ENCODE results near the gene CASD1. TPM values are rescaled to one million over a fixed set of nuclear protein-coding genes. Genes with fewer than 3 reads are reported as not detected.

Gene CASD1
- total and polyA plus RNA-seq, 5 donors: 18.3 to 22.6 (median 21.3) TPM

DNA sequence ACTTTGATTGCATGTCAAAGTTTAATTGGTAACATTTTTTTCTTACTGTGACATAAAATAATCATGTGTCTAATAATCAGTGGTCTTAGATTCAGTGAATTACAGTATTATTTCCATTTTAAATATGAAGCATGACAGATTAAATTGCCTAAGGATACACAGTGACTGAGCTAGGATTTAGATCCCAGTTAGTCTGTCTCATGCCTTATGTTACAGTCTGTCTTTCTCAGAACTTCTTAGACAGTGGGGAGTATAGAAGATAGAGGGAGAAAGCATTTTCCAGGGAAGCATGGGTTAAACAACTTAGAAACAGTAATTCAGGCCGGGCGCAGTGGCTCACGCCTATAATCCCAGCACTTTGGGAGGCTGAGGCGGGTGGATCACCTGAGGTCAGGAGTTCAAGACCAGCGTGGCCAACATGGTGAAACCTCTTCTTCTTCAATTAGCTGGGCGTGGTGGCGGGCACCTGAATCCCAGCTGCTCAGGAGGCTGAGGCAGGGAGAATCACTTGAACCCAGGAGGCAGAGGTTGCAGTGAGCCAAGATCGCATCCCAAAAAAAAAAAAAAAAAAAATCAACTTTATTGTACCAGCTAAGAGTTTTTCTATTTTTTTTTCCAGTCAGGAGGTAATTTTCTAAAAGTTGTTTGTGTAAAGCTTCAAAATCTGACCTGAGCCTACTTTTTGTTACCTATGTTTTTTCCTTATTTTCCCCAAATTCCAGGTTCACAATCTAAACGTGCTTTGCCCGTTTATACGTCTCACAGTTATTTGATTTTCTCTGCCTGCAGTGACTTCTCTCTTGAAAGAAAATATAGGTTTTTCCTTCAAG is 3.3 kb downstream of the CASD1 start:
- Histone ChIP-seq H3K27ac (ENCODE audit: low read length) (no peak overlapping the region), H3K9me3 (ENCODE audit: control insufficient read depth, low read length) (no peaks in the 10 kb centered on the region), H3K4me1 (ENCODE audit: control insufficient read depth, insufficient read depth, low read length) (peaks cover 4% of the 10 kb centered on the region), H3K4me3 (ENCODE audit: low read length) (no peak overlapping the region), H3K27me3 (ENCODE audit: control insufficient read depth, insufficient read depth) (no peaks in the 10 kb centered on the region)
- WGBS: 84% methylated on average over 11 of the region's 11 CpGs
- DNase-seq: no peak
- intact Hi-C loops (cut with DNase I): no loop called here
- no peak for ATAC-seq

DNA sequence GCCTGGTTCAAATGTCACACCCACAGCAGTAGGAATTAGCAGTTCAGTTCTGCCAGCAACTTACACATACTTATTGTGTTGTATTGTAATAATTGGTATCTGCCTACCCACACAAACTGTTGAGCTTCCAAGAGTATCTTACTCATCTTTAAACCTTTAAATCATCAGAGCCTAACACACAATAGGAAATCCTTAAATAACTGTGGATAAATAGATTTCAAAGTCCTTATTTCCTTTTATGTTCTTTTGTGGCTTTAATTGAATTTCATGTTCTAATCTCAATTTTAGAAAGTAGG is 3.9 kb downstream of the CASD1 start:
- no peaks in the 10 kb centered on the region for H3K9me3 ChIP-seq (ENCODE audit: control insufficient read depth, low read length)
- DNase-seq (no peak), ATAC-seq (no peak)
- H3K4me1 ChIP-seq (ENCODE audit: control insufficient read depth, insufficient read depth, low read length): peaks cover 4% of the 10 kb centered on the region
- no peak overlapping the region for H3K4me3 ChIP-seq (ENCODE audit: low read length)
- no peak overlapping the region for H3K27ac ChIP-seq (ENCODE audit: low read length)
- intact Hi-C loops (cut with DNase I): no loop called here
- H3K27me3 ChIP-seq (ENCODE audit: control insufficient read depth, insufficient read depth): no peaks in the 10 kb centered on the region

DNA sequence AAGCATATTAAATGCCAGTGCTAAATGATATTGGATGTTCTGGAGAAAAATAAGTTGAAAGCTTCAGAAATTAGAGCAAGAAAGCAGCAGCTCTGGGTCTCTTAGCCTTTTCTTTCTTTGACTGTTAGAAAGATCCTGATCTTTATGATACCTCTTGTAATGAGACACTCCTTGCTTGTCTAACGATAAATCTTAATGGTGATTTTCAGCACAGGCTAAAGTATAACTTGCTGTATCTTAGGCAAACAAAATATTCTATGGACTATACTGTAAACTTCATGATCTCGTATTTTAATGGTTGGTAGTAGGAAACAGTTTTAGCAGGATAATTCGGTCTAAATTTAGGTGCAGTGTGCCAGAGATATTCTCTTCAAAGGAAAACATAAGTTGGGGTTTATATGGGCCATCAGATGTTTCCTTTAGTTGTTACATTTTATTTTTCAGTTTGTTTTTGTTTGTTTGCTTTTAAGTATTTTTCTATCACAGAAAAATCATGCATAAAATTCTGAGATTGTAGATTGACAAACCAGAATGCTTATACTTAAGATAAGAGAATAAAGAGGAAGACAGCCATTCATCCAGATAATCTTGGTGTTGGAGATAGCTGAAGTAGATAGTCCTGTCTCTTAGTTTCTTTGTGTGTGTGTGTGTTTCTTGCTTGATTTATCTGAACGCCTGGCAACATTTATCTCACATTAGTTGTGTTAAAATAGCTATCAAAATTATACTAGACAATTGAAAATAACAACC is 4.7 kb downstream of the CASD1 start:
- Histone ChIP-seq H3K9me3 (ENCODE audit: control insufficient read depth, low read length) (no peaks in the 10 kb centered on the region), H3K27ac (ENCODE audit: low read length) (no peak overlapping the region), H3K4me1 (ENCODE audit: control insufficient read depth, insufficient read depth, low read length) (peaks cover 2% of the 10 kb centered on the region), H3K27me3 (ENCODE audit: control insufficient read depth, insufficient read depth) (no peaks in the 10 kb centered on the region), H3K4me3 (ENCODE audit: low read length) (no peak overlapping the region)
- 37% methylated on average over 4 of the region's 4 CpGs for WGBS
- intact Hi-C loops (cut with DNase I): no loop called here
- ATAC-seq (no peak), DNase-seq (no peak)

DNA sequence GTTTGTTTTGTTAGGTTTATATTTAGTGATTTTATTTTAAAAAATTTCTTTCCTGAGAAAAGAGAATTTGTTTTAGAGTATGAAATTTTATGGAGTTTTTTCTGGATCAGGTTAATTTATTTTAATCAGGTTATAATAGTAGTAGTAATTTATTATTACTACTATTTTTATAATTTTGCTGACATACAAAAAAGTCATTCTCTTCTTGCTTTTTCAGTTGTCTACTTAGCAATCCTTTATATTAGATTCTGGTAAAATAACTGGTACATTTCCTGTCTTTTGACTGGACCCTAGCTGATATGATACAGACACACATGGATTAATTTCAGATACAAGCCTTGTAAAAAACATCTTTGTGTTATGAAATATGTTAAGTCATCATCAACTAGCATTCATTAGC is 5.3 kb downstream of the CASD1 start:
- Histone ChIP-seq H3K4me3 (ENCODE audit: low read length) (no peak overlapping the region), H3K27ac (ENCODE audit: low read length) (no peak overlapping the region), H3K9me3 (ENCODE audit: control insufficient read depth, low read length) (no peaks in the 10 kb centered on the region), H3K4me1 (ENCODE audit: control insufficient read depth, insufficient read depth, low read length) (peaks cover 2% of the 10 kb centered on the region), H3K27me3 (ENCODE audit: control insufficient read depth, insufficient read depth) (no peaks in the 10 kb centered on the region)
- ATAC-seq (no peak), DNase-seq (no peak)
- intact Hi-C loops (cut with DNase I): no loop called here

DNA sequence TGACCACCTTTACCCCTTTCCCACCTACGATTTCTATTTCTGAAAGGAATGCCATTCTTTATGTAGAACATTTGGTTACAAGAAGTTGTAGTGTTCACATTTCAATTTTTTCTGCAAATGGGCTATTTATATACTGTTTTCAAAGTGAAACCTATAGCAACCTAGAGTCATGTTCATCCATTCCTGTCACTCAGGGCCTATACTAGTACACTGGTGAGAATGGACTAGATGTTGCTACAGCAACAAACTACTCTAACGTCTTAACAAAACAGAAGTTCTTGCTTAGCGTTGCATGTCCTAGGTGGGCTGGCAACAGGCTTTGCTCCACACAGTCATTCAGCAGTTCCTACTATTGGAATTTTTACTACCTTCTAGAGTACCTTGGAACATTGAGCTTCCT is 16.3 kb downstream of the CASD1 start:
- WGBS: 90% methylated on average over 3 of the region's 3 CpGs
- intact Hi-C loops (cut with DNase I): no loop called here
- Histone ChIP-seq H3K9me3 (ENCODE audit: control insufficient read depth, low read length) (no peaks in the 10 kb centered on the region), H3K27ac (ENCODE audit: low read length) (no peak overlapping the region), H3K4me1 (ENCODE audit: control insufficient read depth, insufficient read depth, low read length) (no peaks in the 10 kb centered on the region), H3K4me3 (ENCODE audit: low read length) (no peak overlapping the region), H3K27me3 (ENCODE audit: control insufficient read depth, insufficient read depth) (no peaks in the 10 kb centered on the region)
- ATAC-seq (no peak), DNase-seq (no peak)

DNA sequence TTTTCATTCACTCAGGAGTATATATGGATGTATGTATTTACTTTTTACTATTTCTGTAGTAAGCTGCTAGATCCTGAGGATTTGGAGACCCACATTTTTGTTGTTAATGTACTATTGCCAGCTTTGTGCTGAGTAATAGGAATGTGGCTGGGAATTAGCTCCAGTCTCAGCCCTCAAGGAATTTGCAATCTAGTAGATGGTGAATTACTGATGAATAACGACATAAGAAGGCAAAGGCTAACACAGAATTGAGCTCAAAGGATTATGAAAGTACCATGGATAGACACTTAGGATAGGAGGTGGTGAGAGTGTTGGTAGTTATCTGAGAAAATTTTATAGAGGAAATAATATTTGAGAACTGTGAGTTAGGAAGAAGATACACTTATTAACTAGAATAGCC is 19.9 kb downstream of the CASD1 start:
- Histone ChIP-seq H3K4me1 (ENCODE audit: control insufficient read depth, insufficient read depth, low read length) (no peaks in the 10 kb centered on the region), H3K27me3 (ENCODE audit: control insufficient read depth, insufficient read depth) (no peaks in the 10 kb centered on the region), H3K4me3 (ENCODE audit: low read length) (no peak overlapping the region), H3K27ac (ENCODE audit: low read length) (no peak overlapping the region), H3K9me3 (ENCODE audit: control insufficient read depth, low read length) (no peaks in the 10 kb centered on the region)
- ATAC-seq (no peak), DNase-seq (no peak)
- WGBS: 70% methylated on average over 1 of the region's 1 CpG
- intact Hi-C loops (cut with DNase I): no loop called here

DNA sequence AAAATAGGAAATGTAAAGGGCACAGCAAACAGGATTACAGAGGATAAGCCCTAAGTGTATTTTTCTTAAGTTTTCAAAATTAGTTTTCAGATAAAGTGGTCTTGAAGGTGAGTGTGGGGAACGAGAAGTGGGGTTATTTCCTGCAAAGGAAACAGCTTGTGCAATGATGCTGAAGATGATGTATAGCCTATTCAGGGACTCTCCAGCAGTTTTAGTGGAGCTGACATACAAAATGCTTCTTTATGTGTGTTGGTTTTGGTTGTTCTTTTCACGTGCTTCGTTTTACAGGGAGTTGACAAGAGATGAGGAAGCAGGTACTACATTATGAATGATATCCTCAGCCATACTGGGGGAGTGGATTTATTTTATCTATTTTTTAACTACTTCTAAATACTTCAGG is 20.5 kb downstream of the CASD1 start:
- Histone ChIP-seq H3K4me1 (ENCODE audit: control insufficient read depth, insufficient read depth, low read length) (no peaks in the 10 kb centered on the region), H3K9me3 (ENCODE audit: control insufficient read depth, low read length) (no peaks in the 10 kb centered on the region), H3K4me3 (ENCODE audit: low read length) (no peak overlapping the region), H3K27ac (ENCODE audit: low read length) (no peak overlapping the region), H3K27me3 (ENCODE audit: control insufficient read depth, insufficient read depth) (no peaks in the 10 kb centered on the region)
- intact Hi-C loops (cut with DNase I): no loop called here
- DNase-seq (no peak), ATAC-seq (no peak)
- 76% methylated on average over 3 of the region's 3 CpGs for WGBS

DNA sequence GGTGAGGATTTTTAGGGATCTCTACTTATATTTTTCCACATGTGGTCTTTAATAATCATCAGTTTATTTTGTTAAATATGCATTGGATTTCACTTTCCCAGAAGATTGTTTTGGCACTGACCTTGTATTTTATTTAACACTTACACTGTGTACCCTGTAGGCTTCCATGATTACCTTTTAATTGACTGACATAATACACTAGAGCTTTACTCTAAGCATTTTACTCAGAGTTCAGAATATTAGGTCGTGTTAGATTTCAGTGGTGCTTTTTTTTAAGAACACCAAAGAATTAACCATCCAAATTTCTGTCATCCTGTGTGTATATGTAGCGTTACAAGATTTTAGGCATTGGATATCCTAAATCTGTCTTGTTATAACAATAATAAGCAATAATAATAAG is 23.1 kb downstream of the CASD1 start:
- 70% methylated on average over 2 of the region's 2 CpGs for WGBS
- no peaks in the 10 kb centered on the region for H3K27me3 ChIP-seq (ENCODE audit: control insufficient read depth, insufficient read depth)
- no peaks in the 10 kb centered on the region for H3K9me3 ChIP-seq (ENCODE audit: control insufficient read depth, low read length)
- intact Hi-C loops (cut with DNase I): no loop called here
- DNase-seq: no peak
- H3K27ac ChIP-seq (ENCODE audit: low read length): no peak overlapping the region
- no peak overlapping the region for H3K4me3 ChIP-seq (ENCODE audit: low read length)
- ATAC-seq: no peak
- no peaks in the 10 kb centered on the region for H3K4me1 ChIP-seq (ENCODE audit: control insufficient read depth, insufficient read depth, low read length)

DNA sequence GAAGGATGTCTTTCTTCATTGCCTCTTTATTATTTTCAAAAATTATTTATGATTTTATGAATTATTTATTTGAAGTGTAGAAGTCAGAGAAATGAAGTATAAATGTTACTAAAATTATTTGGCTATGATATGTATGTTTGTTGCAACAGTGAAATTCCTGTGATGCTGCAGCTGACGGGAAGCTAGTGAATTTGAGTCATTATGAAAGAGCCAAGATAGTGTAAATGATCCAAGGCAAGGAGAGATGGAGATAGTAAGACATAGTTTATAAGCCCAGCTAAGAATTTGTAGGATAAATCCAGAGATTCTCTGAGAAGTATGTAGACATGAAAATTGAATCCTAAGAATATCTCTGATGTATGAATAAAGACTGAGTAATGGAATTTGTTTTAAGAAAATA is 30.8 kb downstream of the CASD1 start:
- ATAC-seq: no peak
- no peaks in the 10 kb centered on the region for H3K4me1 ChIP-seq (ENCODE audit: control insufficient read depth, insufficient read depth, low read length)
- no peak overlapping the region for H3K27ac ChIP-seq (ENCODE audit: low read length)
- no peak overlapping the region for H3K4me3 ChIP-seq (ENCODE audit: low read length)
- 64% methylated on average over 1 of the region's 1 CpG for WGBS
- no peaks in the 10 kb centered on the region for H3K27me3 ChIP-seq (ENCODE audit: control insufficient read depth, insufficient read depth)
- DNase-seq: no peak
- intact Hi-C loops (cut with DNase I): no loop called here
- H3K9me3 ChIP-seq (ENCODE audit: control insufficient read depth, low read length): no peaks in the 10 kb centered on the region

DNA sequence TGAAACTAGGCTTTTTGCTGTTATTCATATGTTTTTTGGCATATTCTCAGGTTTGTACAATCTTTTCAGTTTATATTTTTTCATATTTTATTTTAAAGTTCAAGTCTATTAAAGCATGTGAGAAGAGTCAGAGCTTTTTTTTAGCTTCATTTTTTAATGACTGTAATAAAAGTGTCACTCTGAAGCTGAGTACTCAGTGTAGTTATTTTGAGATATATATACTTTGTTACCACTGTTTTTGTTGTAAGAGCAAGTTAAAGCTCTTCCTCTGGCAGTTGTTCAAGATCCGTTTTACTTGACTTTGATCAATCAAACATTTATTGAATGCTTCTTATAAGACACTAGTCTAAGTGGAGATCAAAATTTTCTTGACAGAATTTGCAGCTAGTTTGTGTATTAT is 37.5 kb downstream of the CASD1 start:
- no peak for DNase-seq
- no peak overlapping the region for H3K27ac ChIP-seq (ENCODE audit: low read length)
- H3K4me3 ChIP-seq (ENCODE audit: low read length): no peak overlapping the region
- no peak for ATAC-seq
- no peaks in the 10 kb centered on the region for H3K9me3 ChIP-seq (ENCODE audit: control insufficient read depth, low read length)
- no peaks in the 10 kb centered on the region for H3K4me1 ChIP-seq (ENCODE audit: control insufficient read depth, insufficient read depth, low read length)
- 55% methylated on average over 1 of the region's 1 CpG for WGBS
- intact Hi-C loops (cut with DNase I): no loop called here
- H3K27me3 ChIP-seq (ENCODE audit: control insufficient read depth, insufficient read depth): no peaks in the 10 kb centered on the region

DNA sequence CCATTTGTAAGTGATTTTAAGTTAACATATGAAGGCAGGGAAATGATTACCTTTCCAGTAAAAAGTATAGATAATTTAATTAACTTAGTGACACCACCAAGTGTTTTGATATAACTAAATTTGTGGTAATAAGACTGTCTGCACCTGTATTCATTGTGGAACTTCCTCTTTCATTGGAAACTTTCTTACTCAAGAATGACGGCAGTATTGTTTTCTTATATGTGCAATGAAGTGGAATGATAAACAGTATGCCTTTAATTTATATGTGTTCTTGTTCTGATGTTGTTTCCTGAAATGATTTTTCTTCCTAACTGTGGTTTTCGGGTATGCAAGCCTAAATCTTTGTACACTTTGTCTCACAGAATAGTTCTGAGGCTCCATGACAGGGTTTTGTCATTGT is 46.4 kb downstream of the CASD1 start:
- H3K27me3 ChIP-seq (ENCODE audit: control insufficient read depth, insufficient read depth): no peaks in the 10 kb centered on the region
- H3K4me3 ChIP-seq (ENCODE audit: low read length): no peak overlapping the region
- 85% methylated on average over 2 of the region's 2 CpGs for WGBS
- no peaks in the 10 kb centered on the region for H3K9me3 ChIP-seq (ENCODE audit: control insufficient read depth, low read length)
- no peaks in the 10 kb centered on the region for H3K4me1 ChIP-seq (ENCODE audit: control insufficient read depth, insufficient read depth, low read length)
- no peak overlapping the region for H3K27ac ChIP-seq (ENCODE audit: low read length)
- ATAC-seq: no peak
- intact Hi-C loops (cut with DNase I): no loop called here
- no peak for DNase-seq

DNA sequence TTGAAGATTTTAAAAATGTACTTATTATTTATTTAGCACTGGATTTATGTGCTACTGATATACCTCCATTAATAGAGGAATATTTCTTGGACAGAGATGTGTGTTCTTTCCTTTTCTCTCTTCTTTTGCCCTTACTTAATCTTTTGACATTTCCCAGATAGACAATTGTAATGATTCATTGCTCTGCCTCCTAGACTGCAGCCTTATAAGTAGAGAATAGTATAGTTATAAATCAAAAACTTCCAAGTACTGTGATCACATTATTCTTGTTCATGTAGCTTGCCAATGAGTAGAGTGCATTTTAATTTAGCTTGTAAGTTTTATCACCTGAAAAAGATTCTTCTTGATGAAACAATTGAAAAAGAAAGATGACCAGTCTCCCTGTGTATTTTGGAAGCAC is 47.6 kb downstream of the CASD1 start:
- ATAC-seq: no peak
- DNase-seq: no peak
- no peaks in the 10 kb centered on the region for H3K9me3 ChIP-seq (ENCODE audit: control insufficient read depth, low read length)

More for the DNA sequence above, 47.6 kb downstream of the CASD1 start:
- Histone ChIP-seq H3K27me3 (ENCODE audit: control insufficient read depth, insufficient read depth) (no peaks in the 10 kb centered on the region), H3K4me3 (ENCODE audit: low read length) (no peak overlapping the region), H3K4me1 (ENCODE audit: control insufficient read depth, insufficient read depth, low read length) (no peaks in the 10 kb centered on the region), H3K27ac (ENCODE audit: low read length) (no peak overlapping the region)
- intact Hi-C loops (cut with DNase I): no loop called here
